SHP77 treated with DMSO at 0.1 percent for 48 hours (cell line): ENCODE data around the gene DUSP28.
"Not testable (repeated sequence)": the region's sequence is repeated elsewhere in the genome, so short reads cannot be mapped to it uniquely, and the experiment has no call there.

Experiments
- DNase-seq: peaks from one replicate; lab custom pipeline; 2025; lab: John Stamatoyannopoulos, UW

Gene DUSP28

DNA sequence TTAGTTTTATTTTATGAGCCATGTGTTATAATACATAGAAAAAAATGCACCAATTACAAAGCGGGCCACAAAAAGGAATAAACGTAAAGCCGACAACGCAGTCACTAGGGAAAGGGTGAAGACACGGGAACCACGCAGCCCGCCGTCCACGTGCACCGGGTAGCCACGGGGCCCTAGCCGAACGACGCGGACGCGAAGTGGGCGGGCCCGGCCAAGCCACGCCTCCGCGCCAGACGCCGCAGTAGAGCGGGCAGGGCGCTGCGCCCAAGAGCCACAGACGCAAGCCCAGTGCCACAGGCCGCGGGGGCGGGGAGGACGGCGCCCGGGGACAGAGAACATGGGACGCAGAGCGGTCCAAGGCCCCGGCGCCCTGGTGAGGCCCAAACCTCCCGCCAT, at the start of gene DUSP28:
Gene DUSP28 (plus strand): TSS at position 274 of the 396 bp plus-strand sequence. CDS start 328 bp downstream, outside the sequence.
- DNase-seq, result peak; percentile 52

DNA sequence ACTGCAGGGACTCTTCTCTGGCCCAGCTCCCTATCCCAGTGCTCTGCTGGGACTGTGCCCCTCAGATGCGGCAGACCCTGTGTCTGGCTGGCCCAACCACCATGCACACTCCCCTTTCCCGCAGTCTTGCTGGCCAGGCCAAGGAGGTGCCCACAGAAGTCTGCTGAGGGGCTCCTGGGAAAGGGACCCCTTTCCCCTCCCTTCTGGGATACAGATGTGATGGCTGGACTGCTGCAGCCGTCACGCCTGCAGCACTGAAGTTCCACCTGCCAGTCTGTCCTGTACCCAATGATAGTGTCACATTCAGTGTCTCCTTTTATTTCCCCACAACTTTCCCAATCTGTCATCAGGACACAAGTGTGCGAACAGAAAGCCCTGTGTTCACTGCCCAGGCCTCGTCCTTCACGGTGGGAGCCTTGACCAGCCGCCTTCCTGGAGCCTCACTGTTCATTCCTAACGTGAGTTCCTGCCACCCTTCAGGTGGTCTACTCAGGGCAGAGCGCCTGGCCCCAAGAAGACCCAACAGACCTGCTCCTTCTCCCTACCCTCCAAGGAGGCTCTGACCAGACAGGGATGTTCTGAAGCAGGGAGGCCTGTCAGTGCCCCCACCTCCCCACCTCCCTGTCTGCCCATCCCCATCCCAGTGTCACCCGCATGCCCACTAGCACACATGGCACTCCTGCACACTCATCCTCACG, 49.5 kb upstream of the DUSP28 start:
- DNase-seq, result no peak

DNA sequence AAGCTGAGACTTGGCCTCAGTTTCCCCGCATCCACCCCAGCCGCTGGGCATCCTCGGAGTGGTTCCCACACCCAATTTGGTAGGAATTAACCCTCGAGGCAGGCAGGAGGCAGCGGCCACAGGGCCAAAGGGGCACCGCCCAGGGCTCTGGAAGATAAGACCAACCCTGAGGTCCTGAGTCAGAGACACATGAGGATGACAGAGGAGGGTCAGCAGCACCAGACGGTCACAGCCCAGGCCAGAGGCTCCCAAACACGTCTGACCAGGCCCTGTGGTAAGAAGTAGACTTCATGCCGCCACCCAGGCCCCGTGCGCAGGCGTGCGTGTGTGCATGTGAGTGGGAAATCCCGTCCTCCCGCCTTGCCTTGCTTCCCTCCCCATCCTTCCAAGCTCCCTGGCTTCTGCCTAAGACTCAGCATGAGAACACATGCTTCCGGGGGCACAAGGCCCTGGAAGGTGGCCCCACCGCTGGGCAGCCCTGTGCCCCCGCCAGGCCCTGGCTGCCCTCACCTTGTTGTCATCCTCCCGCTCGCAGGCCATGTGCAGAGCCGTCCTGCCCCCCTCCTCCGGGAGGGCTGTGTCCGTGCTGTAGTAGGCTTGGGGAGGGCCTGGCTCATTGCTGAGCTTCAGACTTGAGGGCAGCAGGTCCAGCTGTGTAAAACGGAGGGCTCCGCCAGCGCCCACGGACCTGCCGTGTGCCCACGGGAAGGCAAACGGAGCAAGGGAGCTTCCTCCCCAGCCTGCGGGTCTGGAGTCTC, 48.6 kb upstream of the DUSP28 start:
- no peak for DNase-seq

GRCh38 chr2:240512109-240512485, 48.1 kb upstream of the DUSP28 start:
- DNase-seq, result no peak

- no peak for DNase-seq
These were observed 47.3 kb upstream of the DUSP28 start for GRCh38 chr2:240512666-240513535.

GRCh38 chr2:240513549-240514287, 46.4 kb upstream of the DUSP28 start:
- peak; percentile 21 for DNase-seq

DNA sequence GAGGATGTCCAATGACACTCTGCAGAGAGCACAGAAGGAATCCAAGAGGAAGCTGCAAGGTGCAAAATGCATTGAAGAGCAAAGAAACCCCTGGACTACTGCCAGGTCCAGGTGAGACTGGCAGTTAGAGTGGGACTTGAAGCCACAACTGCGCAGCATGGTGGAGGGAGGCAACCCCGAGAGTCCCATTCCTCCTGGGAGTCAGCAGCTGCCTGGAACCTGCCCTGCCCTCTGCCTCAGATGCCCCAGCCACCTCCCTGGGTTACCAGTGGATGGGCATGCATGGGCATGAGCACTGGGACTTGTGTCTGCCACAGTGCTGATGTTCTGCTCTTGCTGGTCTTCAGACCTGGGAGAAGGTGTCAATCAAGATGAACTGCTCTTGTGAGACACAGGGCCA, 45.5 kb upstream of the DUSP28 start:
- no peak for DNase-seq

GRCh38 chr2:240517342-240517741, 42.8 kb upstream of the DUSP28 start:
- DNase-seq, result no peak

- no peak for DNase-seq
These were observed 41.2 kb upstream of the DUSP28 start for GRCh38 chr2:240518981-240519380.

DNA sequence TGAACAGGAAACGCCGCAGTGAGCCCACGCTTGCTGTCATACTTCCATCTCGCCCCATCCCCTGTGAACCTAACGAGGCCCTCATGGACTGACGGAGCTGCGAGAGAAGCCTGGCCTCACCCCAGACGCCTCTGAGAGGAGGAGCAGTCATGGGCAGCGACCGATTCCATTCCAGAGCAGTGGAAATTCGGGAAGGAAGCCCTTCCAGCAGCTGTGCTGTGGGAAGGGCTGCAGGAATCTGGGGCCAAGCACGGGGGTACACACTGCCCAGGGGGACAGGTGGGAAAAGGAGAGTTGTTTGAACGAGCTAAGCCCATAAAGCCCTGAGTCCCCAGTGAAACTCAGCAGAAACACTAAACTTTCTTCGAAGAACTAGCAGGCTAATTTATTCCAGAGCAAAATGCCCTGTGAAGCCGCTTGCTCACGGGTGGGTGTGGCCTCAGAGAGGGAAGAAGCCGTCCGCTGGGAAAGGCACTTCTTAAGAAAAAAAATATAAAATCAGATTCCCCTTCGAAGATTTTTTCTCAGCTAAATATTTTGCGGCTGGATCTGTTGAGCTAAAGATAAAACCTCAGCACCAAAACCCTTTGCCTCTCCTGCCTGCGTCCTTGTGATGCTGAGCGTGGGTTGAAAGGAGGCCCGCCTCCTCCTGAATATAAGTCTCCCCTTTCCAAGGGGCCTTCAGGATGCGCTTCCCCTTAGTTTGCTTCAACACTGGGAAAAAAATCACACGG, 40.6 kb upstream of the DUSP28 start:
- no peak for DNase-seq

DNA sequence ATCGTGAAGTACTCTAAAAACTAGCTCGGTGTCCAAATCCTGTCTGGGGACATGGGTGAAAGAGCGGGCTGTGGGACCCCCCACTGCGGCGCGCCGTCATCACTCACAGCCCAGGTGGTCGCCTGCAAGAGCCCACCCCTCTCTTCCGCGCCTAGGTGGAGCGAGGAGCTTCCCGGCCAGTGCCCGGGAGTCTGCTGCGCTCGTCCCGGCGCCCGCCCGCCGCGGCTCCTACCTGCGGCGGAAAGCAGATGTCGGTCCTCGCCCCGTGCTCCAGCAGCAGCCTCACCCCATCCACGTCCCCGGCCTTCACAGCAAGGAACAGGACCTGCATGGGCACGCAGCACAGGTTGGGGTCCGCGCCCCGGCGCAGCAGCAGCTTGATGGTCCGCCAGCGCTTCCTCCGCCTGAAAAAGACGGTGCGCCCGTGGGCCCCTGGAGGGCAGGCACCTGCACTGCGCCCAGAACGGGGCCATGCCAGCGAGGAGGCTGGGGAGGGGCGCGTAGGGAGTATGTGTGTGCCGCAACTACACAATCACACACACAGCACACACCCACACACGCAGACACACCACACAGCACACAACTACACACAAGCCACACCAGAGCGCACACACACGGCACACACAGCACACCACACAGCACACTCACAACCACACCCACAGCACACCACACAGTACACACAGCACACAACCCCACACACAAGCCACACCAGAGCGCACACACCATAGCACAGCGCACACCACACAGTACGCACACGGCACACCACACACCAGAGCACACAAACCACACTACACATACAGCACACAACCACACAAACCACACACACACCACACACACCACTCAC, 39.8 kb upstream of the DUSP28 start:
- DNase-seq, result no peak

- no peak for DNase-seq
These were observed 39.2 kb upstream of the DUSP28 start for GRCh38 chr2:240520974-240521350.

DNA sequence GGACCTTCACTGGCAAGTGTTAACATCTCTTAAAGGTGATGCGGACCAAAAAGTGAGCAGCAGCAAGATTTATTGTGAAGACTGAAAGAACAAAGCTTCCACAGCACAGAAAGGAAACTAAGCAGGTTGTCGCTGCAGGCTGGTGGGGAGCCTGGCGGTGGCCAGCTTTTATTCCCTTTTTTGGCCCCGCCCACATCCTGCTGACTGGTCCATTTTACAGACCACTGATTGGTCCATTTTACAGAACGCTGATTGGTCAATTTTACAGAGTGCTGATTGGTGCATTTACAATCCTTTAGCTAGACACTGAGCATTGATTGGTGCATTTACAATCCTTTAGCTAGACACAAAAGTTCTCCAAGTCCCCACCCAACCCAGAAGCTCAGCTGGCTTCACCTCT, 38.3 kb upstream of the DUSP28 start:
- DNase-seq, result not testable (repeated sequence)

DNA sequence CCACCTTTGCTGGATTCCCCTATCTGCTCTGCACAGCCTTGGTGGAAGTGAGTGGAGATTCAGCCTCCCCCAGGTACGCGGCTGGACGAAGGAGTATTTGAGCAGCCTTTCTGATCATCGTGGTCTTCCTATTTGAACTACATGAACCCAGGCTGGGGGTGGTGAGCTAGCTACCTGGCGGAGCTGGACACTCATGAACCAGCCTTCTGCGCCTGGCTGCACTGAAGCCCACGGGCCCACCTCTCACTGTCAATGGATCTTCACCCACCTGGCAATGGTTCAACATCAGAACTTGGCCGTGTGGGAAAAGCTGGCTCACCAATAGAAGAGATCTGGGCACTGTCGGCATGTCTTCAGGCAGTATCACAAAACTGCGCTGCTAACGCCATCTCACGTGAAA, 37.8 kb upstream of the DUSP28 start:
- no peak for DNase-seq

DNA sequence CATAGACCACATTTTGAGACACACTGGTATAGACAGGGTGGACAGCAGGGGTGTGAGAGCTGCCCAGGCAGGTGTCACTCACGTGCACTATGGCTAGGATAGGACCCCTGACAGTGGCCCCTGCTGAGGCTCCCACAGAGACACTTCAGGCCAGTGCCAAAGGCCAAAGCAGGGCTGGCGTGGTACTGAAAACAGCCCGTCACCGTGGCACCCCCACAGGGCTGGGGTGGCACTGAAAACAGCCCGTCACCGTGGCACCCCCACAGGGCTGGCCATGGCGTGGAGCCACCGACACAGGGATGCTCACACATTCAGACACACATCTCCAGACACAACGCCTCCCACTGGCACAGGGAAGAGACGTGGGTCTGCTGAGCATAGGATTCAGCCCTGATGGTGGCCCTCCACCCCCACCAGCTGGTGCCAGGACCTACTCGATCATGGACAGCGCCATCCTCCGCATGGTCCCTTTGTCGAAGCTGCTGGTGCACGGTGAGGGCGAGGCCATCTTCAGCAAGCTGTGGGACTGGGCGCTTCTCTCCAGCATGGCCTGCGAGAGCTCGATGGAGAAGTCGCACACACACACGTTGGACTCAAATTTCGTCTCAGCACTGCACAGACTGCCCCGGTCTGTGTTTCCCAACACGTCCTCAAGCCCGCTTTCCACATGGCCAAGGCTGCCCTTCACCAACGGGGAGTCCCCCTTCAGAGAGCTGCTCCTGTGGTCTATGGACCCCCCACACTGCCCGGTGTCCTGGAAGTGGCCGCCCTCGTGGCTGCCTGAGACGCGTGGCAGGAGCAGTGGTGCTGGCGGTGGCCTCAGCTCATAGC, 36.5 kb upstream of the DUSP28 start:
- DNase-seq, result no peak

- no peak for DNase-seq
These were observed 35.0 kb upstream of the DUSP28 start for GRCh38 chr2:240524963-240525718.

GRCh38 chr2:240525802-240526201, 34.4 kb upstream of the DUSP28 start:
- no peak for DNase-seq

DNA sequence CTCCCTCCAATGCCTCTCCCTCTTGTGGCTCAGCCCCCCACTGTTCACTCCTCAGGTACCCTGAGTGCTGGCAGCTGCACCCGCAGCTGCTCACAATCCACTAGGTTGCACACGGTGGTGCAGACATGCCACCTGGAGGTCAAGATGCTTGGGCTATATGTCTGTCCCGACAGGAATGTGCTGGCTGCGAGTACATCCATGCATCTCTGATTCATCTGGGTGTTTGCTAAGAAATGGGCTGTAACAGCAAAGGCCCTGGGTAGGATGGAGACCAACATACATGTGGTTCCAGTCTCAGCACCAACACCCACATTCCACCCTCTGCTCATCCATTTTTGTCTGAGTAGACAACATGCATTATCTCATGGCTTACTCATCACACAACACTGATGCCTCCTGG, 33.6 kb upstream of the DUSP28 start:
- no peak for DNase-seq
